BLaER1 treated with 17β-estradiol and CSF1 and Interleukin-3, amounts not matched to agents 10 nM and 100 nM (cell line): Measurements from ENCODE around the gene SERPINB6.
"Not testable (repeated sequence)": the region's sequence is repeated elsewhere in the genome, so short reads cannot be mapped to it uniquely, and the experiment has no call there.

Experiments
- H3K27ac ChIP-seq, 11 experiments: shearing (Covaris generic); formaldehyde crosslinking; 2 replicates each; pipeline ENCODE4 v1.8.1; 2022
- H3K27me3 ChIP-seq, 11 experiments: shearing (Covaris generic); formaldehyde crosslinking; 2 replicates each; pipeline ENCODE4 v1.8.1; 2022
- H3K36me3 ChIP-seq, 11 experiments: shearing (Covaris generic); formaldehyde crosslinking; 2 replicates each; pipeline ENCODE4 v1.8.1; 2022
- H3K4me1 ChIP-seq, 10 experiments: shearing (Covaris generic); formaldehyde crosslinking; 2 replicates each; pipeline ENCODE4 v1.8.1; 2022
- H3K4me2 ChIP-seq, 11 experiments: shearing (Covaris generic); formaldehyde crosslinking; 2 replicates each; pipeline ENCODE4 v1.8.1; 2022
- H3K4me3 ChIP-seq, 10 experiments: shearing (Covaris generic); formaldehyde crosslinking; 2 replicates each; pipeline ENCODE4 v1.8.1; 2022
- H3K9ac ChIP-seq, 11 experiments: shearing (Covaris generic); formaldehyde crosslinking; 2 replicates each; pipeline ENCODE4 v1.8.1; 2022
- H3K9me3 ChIP-seq, 11 experiments: shearing (Covaris generic); formaldehyde crosslinking; replicated peaks in 1 of 11; 2 replicates each; pipeline ENCODE4 v1.8.1; 2022
- H4K20me1 ChIP-seq, 11 experiments: shearing (Covaris generic); formaldehyde crosslinking; 2 replicates each; pipeline ENCODE4 v1.8.1; 2022
- Cebpa-rat ChIP-seq, 11 experiments: shearing (Covaris generic); IDR thresholded peaks; 2 replicates each; pipeline ENCODE4 v1.8.1; 2022

Gene SERPINB6

DNA sequence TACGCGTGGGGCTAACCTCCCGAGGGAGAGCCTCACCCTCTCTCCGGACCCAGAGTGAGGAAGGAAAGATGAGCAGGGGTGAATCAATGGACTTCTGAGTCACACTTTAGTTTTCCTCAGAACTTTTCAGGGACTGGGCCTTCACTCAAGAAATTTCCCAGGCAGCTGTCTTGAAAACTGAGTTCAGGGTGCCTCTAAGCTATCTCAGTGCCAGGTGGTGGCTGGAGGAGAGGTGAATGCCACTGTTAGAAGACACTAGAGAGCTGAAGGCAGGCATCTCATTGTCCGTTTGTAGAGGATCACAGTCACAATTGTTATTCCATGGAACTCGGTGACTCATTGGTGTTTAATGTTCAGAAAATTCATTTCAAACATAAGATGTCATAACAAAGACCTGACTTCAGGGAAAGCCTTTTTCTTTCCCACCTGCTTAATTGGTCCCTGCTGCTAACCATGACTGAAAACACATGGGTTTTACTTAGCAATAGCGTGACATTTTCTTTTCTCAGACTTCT lies 5.3 kb upstream of the SERPINB6 start:
- H3K4me3 ChIP-seq: no peak overlapping the region
- no peak overlapping the region for H3K27ac ChIP-seq

DNA sequence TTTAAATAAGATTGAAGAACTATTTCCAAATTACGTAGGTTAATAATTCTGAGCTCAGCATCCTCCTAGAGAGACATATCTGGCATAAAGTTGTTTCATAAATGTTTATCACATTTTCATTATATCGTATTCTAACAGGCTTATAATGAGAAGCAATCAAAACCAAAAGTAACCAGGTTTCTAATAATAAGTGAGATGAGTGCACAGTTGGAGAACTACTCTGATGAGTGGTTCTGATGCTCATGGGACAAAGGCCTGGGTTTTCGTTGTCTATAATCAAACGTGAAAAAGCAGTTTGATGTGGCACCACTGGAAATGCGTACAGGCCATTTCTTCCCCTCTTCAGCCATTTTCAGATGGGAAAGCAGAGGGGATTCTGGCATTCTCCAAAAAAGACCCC lies 4.7 kb upstream of the SERPINB6 start:
- H3K4me2 ChIP-seq: peak overlapping the region in 10 of 11 experiments; percentile 1 to 60 (median 20); a peak in 8 of 22 replicates
- no peak overlapping the region for H3K27ac ChIP-seq
- no peak overlapping the region for H3K9ac ChIP-seq

More for the DNA sequence above, 5.3 kb upstream of the SERPINB6 start:
- Histone ChIP-seq H3K4me1 (peaks cover 5 to 56% (median 19%) of the 10 kb centered on the region in 10 experiments), H3K9ac (no peak overlapping the region), H3K9me3 (peaks cover 0 to 27% (median 17%) of the 10 kb centered on the region in 11 experiments; a peak in 20 of 22 replicates), H4K20me1 (peaks cover 0 to 3% (median 0%) of the 10 kb centered on the region in 11 experiments; a peak in 1 of 22 replicates), H3K36me3 (no peaks in the 10 kb centered on the region), H3K4me2 (peak overlapping the region in 10 of 11 experiments; percentile 1 to 60 (median 20); a peak in 10 of 22 replicates), H3K27me3 (peaks cover 46 to 72% (median 63%) of the 10 kb centered on the region in 11 experiments)
- no peak for TF ChIP-seq Cebpa-rat (IDR thresholded peaks at IDR 0.05)

DNA sequence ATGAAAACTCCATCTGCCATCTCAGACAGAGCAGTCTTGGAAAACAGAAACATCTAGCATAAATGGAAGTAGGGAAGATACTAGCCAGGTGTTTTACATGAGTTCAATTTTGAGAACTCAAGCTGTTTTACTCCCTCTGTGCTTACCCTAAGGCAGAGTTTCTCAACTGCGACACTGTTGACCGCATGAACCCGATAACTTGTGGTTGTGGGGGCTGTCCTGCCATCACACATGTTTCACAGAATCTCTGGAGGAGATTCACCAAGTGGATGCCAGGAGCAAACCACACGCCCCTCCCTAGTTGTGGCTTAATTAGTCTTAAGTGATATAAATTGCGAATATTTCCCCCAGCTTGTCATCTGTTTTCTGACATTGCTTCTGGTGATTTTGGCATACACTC lies 2.3 kb upstream of the SERPINB6 start:
- H3K9me3 ChIP-seq: peaks cover 0 to 27% (median 17%) of the 10 kb centered on the region in 11 experiments; a peak in 20 of 22 replicates
- TF ChIP-seq Cebpa-rat (IDR thresholded peaks at IDR 0.05): no peak
- H3K4me3 ChIP-seq: no peak overlapping the region
- H3K27ac ChIP-seq: no peak overlapping the region
- peaks cover 5 to 45% (median 18%) of the 10 kb centered on the region in 10 experiments; a peak in 18 of 20 replicates for H3K4me1 ChIP-seq
- H4K20me1 ChIP-seq: peaks cover 0 to 13% (median 0%) of the 10 kb centered on the region in 11 experiments; a peak in 5 of 22 replicates
- peaks cover 0 to 2% (median 0%) of the 10 kb centered on the region in 11 experiments; a peak in 1 of 22 replicates for H3K36me3 ChIP-seq
- H3K9ac ChIP-seq: no peak overlapping the region
- H3K27me3 ChIP-seq: peaks cover 57 to 98% (median 93%) of the 10 kb centered on the region in 11 experiments
- H3K4me2 ChIP-seq: peak overlapping the region in 7 of 11 experiments; percentile 3 to 38 (median 28); a peak in 6 of 22 replicates

More for the DNA sequence above, 4.7 kb upstream of the SERPINB6 start:
- Histone ChIP-seq H3K36me3 (no peaks in the 10 kb centered on the region), H3K27me3 (peaks cover 46 to 77% (median 69%) of the 10 kb centered on the region in 11 experiments), H3K9me3 (peaks cover 0 to 27% (median 17%) of the 10 kb centered on the region in 11 experiments; a peak in 20 of 22 replicates), H4K20me1 (peaks cover 0 to 5% (median 0%) of the 10 kb centered on the region in 11 experiments; a peak in 4 of 22 replicates), H3K4me1 (peaks cover 1 to 50% (median 17%) of the 10 kb centered on the region in 10 experiments; a peak in 19 of 20 replicates), H3K4me3 (no peak overlapping the region)
- TF ChIP-seq Cebpa-rat (IDR thresholded peaks at IDR 0.05): no peak

DNA sequence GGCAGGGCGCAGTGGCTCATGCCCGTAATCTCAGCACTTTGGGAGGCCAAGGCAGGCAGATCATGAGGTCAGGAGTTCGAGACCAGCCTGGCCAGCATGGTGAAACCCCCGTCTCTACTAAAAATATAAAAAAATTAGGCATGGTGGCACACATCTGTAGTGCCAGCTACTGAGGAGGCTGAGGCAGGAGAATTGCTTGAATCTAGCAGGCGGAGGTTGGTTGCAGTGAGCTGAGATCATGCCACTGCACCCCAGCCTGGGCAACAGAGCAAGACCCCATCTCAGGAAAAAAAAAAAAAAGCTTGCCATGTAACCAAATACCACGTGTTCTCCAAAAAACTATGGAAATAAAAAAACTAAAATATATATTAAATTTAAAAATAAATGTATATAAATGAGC lies 1.8 kb upstream of the SERPINB6 start:
- H3K9me3 ChIP-seq: peaks cover 0 to 27% (median 17%) of the 10 kb centered on the region in 11 experiments; a peak in 20 of 22 replicates
- H3K4me1 ChIP-seq: peaks cover 5 to 40% (median 18%) of the 10 kb centered on the region in 10 experiments; a peak in 18 of 20 replicates
- H3K27me3 ChIP-seq: peaks cover 57 to 100% (median 96%) of the 10 kb centered on the region in 11 experiments
- H3K4me3 ChIP-seq, H3K36me3 ChIP-seq, H3K9ac ChIP-seq, H3K27ac ChIP-seq: not testable (repeated sequence)
- peak overlapping the region in 1 of 11 experiments; percentile 28; a peak in 2 of 22 replicates for H3K4me2 ChIP-seq
- peaks cover 0 to 13% (median 0%) of the 10 kb centered on the region in 11 experiments; a peak in 6 of 22 replicates for H4K20me1 ChIP-seq

DNA sequence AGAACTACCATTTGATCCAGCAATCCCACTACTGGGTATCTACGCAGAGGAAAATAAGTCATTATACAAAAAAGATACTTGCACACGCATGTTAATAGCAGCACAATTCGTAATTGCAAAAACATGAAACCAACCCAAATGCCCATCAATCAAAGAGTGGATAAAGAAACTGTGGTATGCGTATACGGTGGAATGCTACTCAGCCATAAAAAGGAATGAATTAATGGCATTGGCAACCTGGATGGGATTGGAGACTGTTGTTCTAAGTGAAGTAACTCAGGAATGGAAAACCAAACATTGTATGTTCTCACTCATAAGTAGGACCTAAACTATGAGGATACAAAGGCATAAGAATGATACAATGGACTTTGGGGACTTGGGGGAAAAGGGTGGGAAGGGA lies 1.3 kb upstream of the SERPINB6 start:
- Histone ChIP-seq H4K20me1 (peaks cover 0 to 13% (median 0%) of the 10 kb centered on the region in 11 experiments; a peak in 6 of 22 replicates), H3K4me1 (peaks cover 5 to 38% (median 18%) of the 10 kb centered on the region in 10 experiments; a peak in 18 of 20 replicates), H3K27me3 (peaks cover 57 to 100% (median 98%) of the 10 kb centered on the region in 11 experiments), H3K4me3 (peak overlapping the region in 1 of 10 experiments; percentile 76; a peak in 1 of 20 replicates), H3K9me3 (peaks cover 0 to 27% (median 17%) of the 10 kb centered on the region in 11 experiments; a peak in 20 of 22 replicates), H3K4me2 (peak overlapping the region in 2 of 11 experiments; percentile 83 to 94; a peak in 3 of 22 replicates)
- H3K9ac ChIP-seq, H3K36me3 ChIP-seq, H3K27ac ChIP-seq: not testable (repeated sequence)

DNA sequence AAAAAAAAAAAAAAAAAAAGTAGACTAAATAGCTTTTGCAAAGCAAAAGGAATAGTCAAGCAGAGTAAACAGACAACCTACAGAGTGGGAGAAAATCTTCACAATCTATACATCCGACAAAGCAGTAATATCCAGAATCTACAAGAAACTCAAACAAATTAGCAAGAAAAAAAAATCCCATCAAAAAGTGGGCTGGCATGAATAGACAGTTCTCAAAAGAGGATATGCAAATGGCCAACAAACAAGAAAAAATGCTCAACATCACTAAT lies 786 bp upstream of the SERPINB6 start:
- peak overlapping the region in 5 of 10 experiments; percentile 63 to 89 (median 76); a peak in 7 of 20 replicates for H3K4me3 ChIP-seq
- peaks cover 0 to 27% (median 17%) of the 10 kb centered on the region in 11 experiments; a peak in 20 of 22 replicates for H3K9me3 ChIP-seq
- H3K4me2 ChIP-seq: peak overlapping the region in 7 of 11 experiments; percentile 83 to 99 (median 96); a peak in 10 of 22 replicates
- H3K36me3 ChIP-seq: not testable (repeated sequence)
- H3K9ac ChIP-seq: peak overlapping the region in 3 of 11 experiments; percentile 80 to 91 (median 88); a peak in 6 of 22 replicates
- H4K20me1 ChIP-seq: peaks cover 0 to 13% (median 0%) of the 10 kb centered on the region in 11 experiments; a peak in 6 of 22 replicates
- H3K27ac ChIP-seq: peak overlapping the region in 2 of 11 experiments; percentile 82 to 85; a peak in 4 of 22 replicates
- H3K4me1 ChIP-seq: peaks cover 5 to 40% (median 18%) of the 10 kb centered on the region in 10 experiments; a peak in 18 of 20 replicates
- peaks cover 54 to 100% (median 97%) of the 10 kb centered on the region in 11 experiments for H3K27me3 ChIP-seq

DNA sequence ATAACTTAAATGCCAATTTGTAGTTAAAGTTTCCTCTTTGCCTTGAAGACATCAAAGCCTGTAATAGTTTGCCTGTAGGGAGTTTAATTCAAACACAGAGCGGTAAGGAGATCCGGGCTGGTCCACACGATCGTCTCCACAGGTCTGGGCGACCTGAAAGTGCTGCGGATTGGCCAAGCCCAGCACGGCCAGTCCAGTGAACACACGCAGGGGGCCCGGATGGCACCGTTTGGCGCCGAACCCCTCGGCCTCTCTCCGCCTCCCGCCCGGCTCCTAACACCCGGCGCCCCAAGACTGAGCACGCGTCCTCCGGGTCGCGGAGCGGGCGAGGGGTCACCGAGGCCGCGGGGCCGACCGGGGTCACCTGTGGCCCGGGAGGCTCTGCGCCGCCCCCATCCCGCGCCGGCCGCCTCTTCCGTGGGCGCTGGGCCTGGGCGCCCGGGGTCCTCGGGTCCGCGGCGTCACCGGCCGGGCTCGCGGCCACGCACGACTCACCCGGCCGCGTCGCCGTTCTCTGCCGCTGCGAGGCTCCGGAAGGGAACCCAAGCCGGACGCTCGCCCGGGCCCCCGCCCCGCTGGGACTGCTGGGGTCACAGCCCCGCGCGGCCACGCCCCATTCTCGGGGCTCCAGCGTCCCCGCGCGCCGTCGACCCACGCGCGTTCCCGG lies 481 bp downstream of the SERPINB6 start:
- Histone ChIP-seq H3K9ac (peak overlapping the region; percentile 33 to 91 (median 60); a peak in 20 of 22 replicates), H3K9me3 (peaks cover 0 to 27% (median 17%) of the 10 kb centered on the region in 11 experiments; a peak in 20 of 22 replicates), H4K20me1 (peaks cover 0 to 19% (median 0%) of the 10 kb centered on the region in 11 experiments; a peak in 6 of 22 replicates), H3K27ac (peak overlapping the region in 5 of 11 experiments; percentile 35 to 85 (median 72); a peak in 9 of 22 replicates), H3K27me3 (peaks cover 41 to 99% (median 94%) of the 10 kb centered on the region in 11 experiments), H3K4me2 (peak overlapping the region; percentile 83 to 99 (median 96)), H3K4me3 (peak overlapping the region; percentile 53 to 89 (median 66)), H3K36me3 (peaks cover 0 to 20% (median 0%) of the 10 kb centered on the region in 11 experiments; a peak in 3 of 22 replicates), H3K4me1 (peaks cover 5 to 30% (median 16%) of the 10 kb centered on the region in 10 experiments; a peak in 18 of 20 replicates)
- no peak for TF ChIP-seq Cebpa-rat (IDR thresholded peaks at IDR 0.05)

DNA sequence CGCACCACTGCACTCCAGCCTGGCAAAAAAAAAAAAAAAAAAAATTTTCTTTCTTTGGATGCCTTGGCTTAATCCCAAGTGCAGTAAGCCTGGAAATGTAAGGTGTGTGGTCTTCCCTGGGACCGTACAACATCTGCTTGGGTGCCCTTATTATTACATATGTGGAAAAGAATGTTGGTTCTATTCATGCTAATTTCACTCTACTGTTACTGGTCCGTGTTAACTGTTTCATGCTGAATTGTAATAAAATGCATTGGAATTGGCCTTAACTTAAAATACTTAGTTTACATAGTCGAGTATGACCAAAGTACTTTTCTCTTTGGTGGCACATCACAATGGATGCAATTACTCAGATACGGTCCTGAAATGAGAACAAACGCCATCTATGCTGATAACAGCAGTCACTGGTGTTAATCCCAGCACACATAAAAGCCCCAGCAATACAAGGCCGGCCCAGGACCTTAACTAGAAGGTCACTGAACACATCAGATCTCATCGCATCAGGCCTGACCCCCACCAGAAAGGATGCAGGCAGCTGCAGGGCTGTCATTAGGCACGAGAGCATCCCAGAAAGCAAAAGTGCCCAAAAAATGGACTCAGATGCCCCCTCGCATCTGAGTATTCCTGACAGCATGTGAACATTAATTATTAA lies 1.2 kb downstream of the SERPINB6 start:
- TF ChIP-seq Cebpa-rat (IDR thresholded peaks at IDR 0.05): no peak
- Histone ChIP-seq H4K20me1 (peaks cover 0 to 19% (median 0%) of the 10 kb centered on the region in 11 experiments; a peak in 6 of 22 replicates), H3K27me3 (peaks cover 39 to 95% (median 86%) of the 10 kb centered on the region in 11 experiments), H3K4me1 (peaks cover 5 to 30% (median 16%) of the 10 kb centered on the region in 10 experiments; a peak in 18 of 20 replicates), H3K9ac (peak overlapping the region in 3 of 11 experiments; percentile 80 to 91 (median 88); a peak in 6 of 22 replicates), H3K27ac (peak overlapping the region in 1 of 11 experiments; percentile 85; a peak in 2 of 22 replicates), H3K36me3 (peaks cover 0 to 23% (median 0%) of the 10 kb centered on the region in 11 experiments; a peak in 3 of 22 replicates), H3K4me3 (peak overlapping the region in 6 of 10 experiments; percentile 63 to 89 (median 76); a peak in 8 of 20 replicates), H3K9me3 (peaks cover 0 to 27% (median 17%) of the 10 kb centered on the region in 11 experiments; a peak in 20 of 22 replicates), H3K4me2 (peak overlapping the region in 4 of 11 experiments; percentile 83 to 97 (median 95); a peak in 8 of 22 replicates)
